Sigmoid colon (tissue), 7 donors: ENCODE data around the gene MICAL2. TPM values are rescaled to one million over a fixed set of nuclear protein-coding genes. Genes with fewer than 3 reads are reported as not detected.

Experiments
- DNase-seq: peaks from one replicate; pipeline ENCODE4 v3.0.0-alpha.2; 2019
- H3K27ac ChIP-seq, 4 donors: fragments of 200-600 bp; sonication (generic); one replicate each; pipeline ENCODE4 v1.5.1; 2016 to 2019; ENCODE audit warnings: mild to moderate bottlenecking in 1 of 4
- H3K27me3 ChIP-seq, 3 donors: fragments of 200-600 bp; sonication (generic); one replicate each; pipeline ENCODE4 v1.5.1; 2019; ENCODE audit warnings: mild to moderate bottlenecking in 1 of 3
- H3K36me3 ChIP-seq, 4 donors: fragments of 200-600 bp; sonication (generic); one replicate each; pipeline ENCODE4 v1.5.1; 2016 to 2019
- H3K4me1 ChIP-seq, 4 donors: fragments of 200-600 bp; sonication (generic); one replicate each; pipeline ENCODE4 v1.5.1; 2017 to 2019
- H3K4me3 ChIP-seq, 4 donors: fragments of 200-600 bp; sonication (generic); one replicate each; pipeline ENCODE4 v1.5.1; 2017 to 2019; ENCODE audit warnings: mild to moderate bottlenecking in 2 of 4, moderate library complexity in 1 of 4
- H3K9me3 ChIP-seq, 4 donors: fragments of 200-600 bp in 3 of 4; sonication (generic) in 3 of 4; one replicate each; pipeline versions ENCODE4 v1.5.1 to v1.6.1; 2013 to 2019
- EP300 ChIP-seq, 4 donors: sonication (generic); formaldehyde crosslinking; IDR thresholded peaks; one replicate each; pipeline ENCODE4 v1.6.1; 2017; ENCODE audit warnings: antibody characterized with exemption in 4 of 4
- POLR2A ChIP-seq, 2 donors: fragments of 450-650 bp; IDR thresholded peaks; one replicate each; pipeline ENCODE4 v1.6.1; 2016; ENCODE audit warnings: antibody characterized with exemption in 2 of 2, mild to moderate bottlenecking in 2 of 2, moderate library complexity in 2 of 2
- POLR2AphosphoS5 ChIP-seq, 4 donors: sonication (generic); formaldehyde crosslinking; IDR thresholded peaks; one replicate each; pipeline ENCODE4 v1.6.1; 2017; ENCODE audit warnings: antibody characterized with exemption in 4 of 4
- WGBS, 2 donors: extraction: QIAGEN DNeasy Blood & Tissue Kit; methylation state at CpG; one replicate each; pipeline ENCODE4 v1.1.7; 2013; 5-methylcytosine and 5-hydroxymethylcytosine counted together
- intact Hi-C: fragments of 100-400 bp; cut with DNase I; formaldehyde crosslinking; loops from one replicate; pipeline ENCODE4 v1.15.1; 2023
- polyA plus RNA-seq, 3 donors: library from polyadenylated mRNA; stranded (reverse); fragments of 200-250 nt; gene quantifications; one replicate each; pipeline ENCODE4 v1.2.3, GENCODE V29; 2013
- total RNA-seq, 4 donors: library from RNA; depleted of rRNA; stranded (reverse); fragments of >200 nt; gene quantifications; one replicate each; pipeline ENCODE4 v1.1.0, GENCODE V29; 2016
- TF ChIP-seq, protein P1 (sequence below), 4 experiments: fragments of 450-650 bp in 3 of 4; fragments of 200-600 bp in 1 of 4; IDR thresholded peaks; one replicate each; pipeline ENCODE4 v1.5.1; 2016 to 2019; ENCODE audit warnings: antibody characterized with exemption in 4 of 4, mild to moderate bottlenecking in 3 of 4, moderate library complexity in 2 of 4
- donor health status: healthy with polysubstance abuse.
- donor health status: Bipolar disorder and iron deficiency.
- donor health status: healthy.

MICAL2 gene
- total and polyA plus RNA-seq, 7 donors: 36.6 to 145 (median 115) TPM

DNA sequence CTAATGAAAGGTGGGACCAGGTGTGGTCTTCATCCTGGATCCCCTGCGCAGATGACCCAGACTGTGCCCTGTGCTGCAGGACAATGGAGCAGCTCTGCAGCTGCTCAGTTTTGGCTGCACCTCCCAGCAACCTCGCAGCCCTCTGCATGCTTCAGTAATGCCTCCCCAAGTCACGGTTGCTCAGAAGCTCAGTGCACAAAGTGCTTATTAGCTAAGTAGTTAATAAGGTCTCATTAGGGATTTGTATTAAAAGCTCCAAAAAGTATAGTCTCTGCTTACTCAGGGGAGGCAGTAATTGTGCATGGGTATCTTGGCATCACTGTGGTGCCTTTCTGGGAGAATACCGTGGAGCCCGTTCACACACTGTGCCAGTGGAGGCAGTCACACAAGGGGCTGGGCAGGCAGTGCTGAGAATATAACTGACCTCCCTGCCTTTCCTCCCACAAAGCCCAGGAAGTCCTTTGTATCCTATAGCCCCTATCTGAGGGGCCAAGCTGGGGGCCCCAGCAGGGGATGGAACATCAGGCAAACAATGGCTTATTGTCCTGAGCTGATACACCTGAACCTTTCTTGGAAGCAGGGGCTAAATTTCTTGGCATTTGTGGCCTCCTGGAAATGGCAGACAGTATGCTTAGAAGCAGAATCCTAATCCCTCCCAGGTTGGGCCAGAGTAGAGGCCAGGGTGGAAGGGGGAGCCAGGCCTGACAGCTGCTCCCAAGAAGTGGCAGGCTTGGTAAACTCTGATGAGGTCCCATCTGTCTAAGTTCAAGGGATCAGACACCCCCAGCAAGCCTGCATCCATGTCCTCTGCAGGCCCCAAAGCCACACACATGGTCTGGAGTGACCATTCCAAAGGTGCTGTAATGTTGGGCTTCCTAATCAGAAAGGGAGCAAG is 141.5 kb downstream of the MICAL2 start:
- H3K36me3 ChIP-seq: peaks cover 0 to 28% (median 14%) of the 10 kb centered on the region in 4 donors
- TF ChIP-seq POLR2AphosphoS5 (IDR thresholded peaks at IDR 0.05) (no peak), EP300 (IDR thresholded peaks at IDR 0.05) (no peak), POLR2A (IDR thresholded peaks at IDR 0.05) (no peak)
- TF ChIP-seq, protein P1, sequence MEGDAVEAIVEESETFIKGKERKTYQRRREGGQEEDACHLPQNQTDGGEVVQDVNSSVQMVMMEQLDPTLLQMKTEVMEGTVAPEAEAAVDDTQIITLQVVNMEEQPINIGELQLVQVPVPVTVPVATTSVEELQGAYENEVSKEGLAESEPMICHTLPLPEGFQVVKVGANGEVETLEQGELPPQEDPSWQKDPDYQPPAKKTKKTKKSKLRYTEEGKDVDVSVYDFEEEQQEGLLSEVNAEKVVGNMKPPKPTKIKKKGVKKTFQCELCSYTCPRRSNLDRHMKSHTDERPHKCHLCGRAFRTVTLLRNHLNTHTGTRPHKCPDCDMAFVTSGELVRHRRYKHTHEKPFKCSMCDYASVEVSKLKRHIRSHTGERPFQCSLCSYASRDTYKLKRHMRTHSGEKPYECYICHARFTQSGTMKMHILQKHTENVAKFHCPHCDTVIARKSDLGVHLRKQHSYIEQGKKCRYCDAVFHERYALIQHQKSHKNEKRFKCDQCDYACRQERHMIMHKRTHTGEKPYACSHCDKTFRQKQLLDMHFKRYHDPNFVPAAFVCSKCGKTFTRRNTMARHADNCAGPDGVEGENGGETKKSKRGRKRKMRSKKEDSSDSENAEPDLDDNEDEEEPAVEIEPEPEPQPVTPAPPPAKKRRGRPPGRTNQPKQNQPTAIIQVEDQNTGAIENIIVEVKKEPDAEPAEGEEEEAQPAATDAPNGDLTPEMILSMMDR (IDR thresholded peaks at IDR 0.05): no peak
- H3K9me3 ChIP-seq: no peaks in the 10 kb centered on the region
- peaks cover 0 to 33% (median 32%) of the 10 kb centered on the region in 4 donors for H3K4me1 ChIP-seq
- DNase-seq: no peak
- intact Hi-C loops: no loop called here
- H3K27ac ChIP-seq: no peak overlapping the region
- no peaks in the 10 kb centered on the region for H3K27me3 ChIP-seq
- 48 to 64% methylated on average over 5 of the region's 5 CpGs for WGBS, 2 donors
- H3K4me3 ChIP-seq: no peak overlapping the region

DNA sequence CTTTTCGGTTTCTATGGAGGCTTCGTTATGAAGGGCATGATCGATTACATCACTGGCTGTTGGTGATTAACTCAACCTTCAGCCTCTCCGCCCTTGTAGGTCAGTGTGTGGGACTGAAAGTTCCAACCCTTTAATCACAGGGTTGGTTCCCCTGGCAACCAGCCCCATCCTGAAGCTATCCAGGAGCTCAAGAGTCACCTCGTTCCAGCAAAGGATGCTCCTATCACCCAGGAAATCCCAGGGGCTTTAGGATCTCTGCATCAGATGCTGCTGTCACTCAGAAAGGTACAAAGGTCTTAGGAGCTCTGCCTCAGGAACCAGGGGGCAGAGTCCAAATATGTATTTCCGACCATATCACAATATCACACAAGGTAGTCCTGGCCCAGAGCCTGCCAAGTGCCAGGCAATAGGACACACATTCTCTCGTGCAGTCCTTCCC is 143.5 kb downstream of the MICAL2 start:
- H3K36me3 ChIP-seq: peaks cover 0 to 48% (median 19%) of the 10 kb centered on the region in 4 donors
- 19 to 70% methylated on average over 7 of the region's 7 CpGs for whole genome bisulfite sequencing, 2 donors
- no peak overlapping the region for H3K27ac ChIP-seq
- no peaks in the 10 kb centered on the region for H3K9me3 ChIP-seq
- intact Hi-C loops: no loop called here
- no peak for TF ChIP-seq POLR2A (IDR thresholded peaks at IDR 0.05)
- TF ChIP-seq, protein P1 (IDR thresholded peaks at IDR 0.05): no peak
- no peak for TF ChIP-seq POLR2AphosphoS5 (IDR thresholded peaks at IDR 0.05)
- TF ChIP-seq EP300 (IDR thresholded peaks at IDR 0.05): no peak
- H3K4me3 ChIP-seq: no peak overlapping the region
- no peaks in the 10 kb centered on the region for H3K27me3 ChIP-seq
- DNase-seq: no peak
- H3K4me1 ChIP-seq: peaks cover 0 to 13% (median 12%) of the 10 kb centered on the region in 4 donors

DNA sequence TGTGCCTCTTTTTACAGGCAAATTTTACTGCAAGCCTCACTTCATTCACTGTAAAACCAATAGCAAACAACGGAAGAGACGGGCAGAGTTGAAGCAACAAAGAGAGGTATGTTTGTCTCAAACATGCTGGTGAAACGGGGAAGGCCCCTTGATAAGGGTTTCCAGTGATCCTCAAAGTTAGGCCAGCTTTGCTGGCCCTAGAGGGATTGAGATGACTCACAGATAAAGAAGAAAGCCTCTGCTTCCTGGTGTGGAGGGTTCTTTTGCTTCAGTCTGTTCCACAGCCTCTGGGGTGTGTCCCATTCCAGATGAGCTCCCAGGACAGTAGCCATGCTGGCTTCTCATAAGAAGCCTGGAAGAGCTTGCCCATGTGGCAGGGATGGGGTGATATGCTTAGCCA is 148.1 kb downstream of the MICAL2 start:
- H3K4me3 ChIP-seq: no peak overlapping the region
- DNase-seq: no peak
- H3K36me3 ChIP-seq: peaks cover 8 to 81% (median 38%) of the 10 kb centered on the region in 4 donors
- 12 to 72% methylated on average over 3 of the region's 3 CpGs for WGBS, 2 donors
- no peaks in the 10 kb centered on the region for H3K9me3 ChIP-seq
- intact Hi-C loops: no loop called here
- no peaks in the 10 kb centered on the region for H3K27me3 ChIP-seq
- no peak for TF ChIP-seq POLR2A (IDR thresholded peaks at IDR 0.05)
- no peak for TF ChIP-seq EP300 (IDR thresholded peaks at IDR 0.05)
- no peak for TF ChIP-seq POLR2AphosphoS5 (IDR thresholded peaks at IDR 0.05)
- TF ChIP-seq, protein P1 (IDR thresholded peaks at IDR 0.05): no peak
- no peak overlapping the region for H3K27ac ChIP-seq
- no peaks in the 10 kb centered on the region for H3K4me1 ChIP-seq

DNA sequence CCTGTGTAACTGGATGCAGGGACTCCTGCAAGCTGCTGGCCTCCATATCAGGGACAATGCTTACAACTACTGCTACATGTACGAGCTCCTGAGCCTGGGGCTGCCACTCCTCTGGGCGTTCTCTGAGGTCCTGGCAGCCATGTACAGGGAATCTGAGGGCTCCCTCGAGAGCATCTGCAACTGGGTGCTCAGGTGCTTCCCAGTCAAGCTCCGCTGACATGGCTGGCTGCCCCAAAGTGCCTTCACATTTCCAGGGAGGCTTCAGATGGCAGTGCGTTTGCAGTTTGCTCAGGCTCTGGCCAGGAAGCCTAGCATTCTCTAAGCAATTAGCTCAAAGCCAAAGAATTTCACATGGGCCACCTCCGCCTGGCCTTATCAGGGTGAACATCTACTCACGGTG is 149.6 kb downstream of the MICAL2 start:
- no peak for DNase-seq
- H3K4me3 ChIP-seq: no peak overlapping the region
- no peaks in the 10 kb centered on the region for H3K9me3 ChIP-seq
- H3K36me3 ChIP-seq: peaks cover 8 to 95% (median 35%) of the 10 kb centered on the region in 4 donors
- TF ChIP-seq, protein P1 (IDR thresholded peaks at IDR 0.05): no peak
- TF ChIP-seq POLR2A (IDR thresholded peaks at IDR 0.05) (no peak), EP300 (IDR thresholded peaks at IDR 0.05) (no peak), POLR2AphosphoS5 (IDR thresholded peaks at IDR 0.05) (no peak)
- 92 to 93% methylated on average over 7 of the region's 7 CpGs for whole genome bisulfite sequencing, 2 donors
- no peaks in the 10 kb centered on the region for H3K4me1 ChIP-seq
- H3K27me3 ChIP-seq: no peaks in the 10 kb centered on the region
- no peak overlapping the region for H3K27ac ChIP-seq
- intact Hi-C loops: no loop called here
